Neuron (in vitro differentiated cells): Measurements from ENCODE around the gene SLC35E3.
"Not testable (repeated sequence)": the region's sequence is repeated elsewhere in the genome, so short reads cannot be mapped to it uniquely, and the experiment has no call there.

Source experiments
- H2AFZ ChIP-seq: one replicate; pipeline ENCODE4 v1.6.1; 2013; ENCODE audit warnings: low read depth, mild to moderate bottlenecking, inconsistent platforms, low read length, moderate library complexity
- H3K27me3 ChIP-seq: one replicate; pipeline ENCODE4 v1.6.1; 2013; ENCODE audit warnings: low read length; ENCODE audit not compliant: insufficient read depth
- H3K36me3 ChIP-seq: one replicate; pipeline ENCODE4 v1.6.1; 2013; ENCODE audit warnings: low read length; ENCODE audit not compliant: insufficient read depth
- H3K4me1 ChIP-seq: one replicate; pipeline ENCODE4 v1.6.1; 2013; ENCODE audit warnings: low read length; ENCODE audit not compliant: insufficient read depth
- H3K4me3 ChIP-seq: 2 replicates; pipeline ENCODE4 v1.5.1; 2013; ENCODE audit warnings: mild to moderate bottlenecking, low read length, moderate library complexity
- H3K9me3 ChIP-seq: one replicate; pipeline ENCODE4 v1.6.1; 2013; ENCODE audit warnings: low read length

The SLC35E3 gene

DNA sequence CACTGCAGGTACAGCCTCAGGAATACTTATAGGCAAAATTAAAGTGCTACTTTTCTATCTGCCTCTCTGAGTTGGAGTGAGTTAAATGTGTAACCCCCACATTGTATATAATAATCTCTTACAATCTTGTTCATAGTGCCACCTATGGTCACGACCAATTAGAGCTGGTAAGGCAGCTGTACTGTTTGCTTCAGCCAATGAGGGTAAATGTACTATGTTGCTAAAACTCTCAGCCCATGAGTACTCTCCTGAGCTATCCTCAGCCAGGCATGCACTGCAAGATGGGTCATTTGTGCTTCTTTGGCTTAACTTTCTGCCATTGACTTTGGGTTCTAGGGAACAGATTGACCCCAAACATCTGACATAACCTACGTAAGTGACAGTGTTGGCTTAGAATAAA lies 47.0 kb downstream of the SLC35E3 start:
- Histone ChIP-seq H3K36me3 (no peaks in the 10 kb centered on the region), H3K27me3 (no peaks in the 10 kb centered on the region), H2AFZ (no peak overlapping the region), H3K9me3 (no peaks in the 10 kb centered on the region), H3K4me1 (no peaks in the 10 kb centered on the region), H3K4me3 (no peak overlapping the region)

DNA sequence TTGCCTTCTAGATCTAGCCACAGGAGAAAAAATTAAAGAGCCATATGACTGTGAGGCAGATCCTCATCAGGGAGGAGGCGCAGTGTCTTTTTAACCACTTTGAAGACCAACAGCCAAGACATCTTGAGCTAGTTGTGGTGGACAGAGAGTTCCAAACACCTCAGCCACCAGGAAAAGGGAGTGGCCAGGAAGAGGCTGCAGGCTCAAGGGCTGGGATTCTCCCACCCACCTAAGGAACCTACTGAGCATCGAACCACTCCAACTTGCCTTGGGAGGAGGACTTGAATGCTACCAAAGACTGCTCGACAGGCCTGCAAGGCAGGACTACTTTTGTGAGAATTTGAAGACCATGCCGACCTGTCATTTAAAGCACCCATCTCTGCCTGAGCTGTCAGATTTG lies 47.5 kb downstream of the SLC35E3 start:
- no peaks in the 10 kb centered on the region for H3K36me3 ChIP-seq
- no peak overlapping the region for H3K4me3 ChIP-seq
- no peaks in the 10 kb centered on the region for H3K27me3 ChIP-seq
- H3K9me3 ChIP-seq = no peaks in the 10 kb centered on the region
- no peak overlapping the region for H2AFZ ChIP-seq
- H3K4me1 ChIP-seq = no peaks in the 10 kb centered on the region

DNA sequence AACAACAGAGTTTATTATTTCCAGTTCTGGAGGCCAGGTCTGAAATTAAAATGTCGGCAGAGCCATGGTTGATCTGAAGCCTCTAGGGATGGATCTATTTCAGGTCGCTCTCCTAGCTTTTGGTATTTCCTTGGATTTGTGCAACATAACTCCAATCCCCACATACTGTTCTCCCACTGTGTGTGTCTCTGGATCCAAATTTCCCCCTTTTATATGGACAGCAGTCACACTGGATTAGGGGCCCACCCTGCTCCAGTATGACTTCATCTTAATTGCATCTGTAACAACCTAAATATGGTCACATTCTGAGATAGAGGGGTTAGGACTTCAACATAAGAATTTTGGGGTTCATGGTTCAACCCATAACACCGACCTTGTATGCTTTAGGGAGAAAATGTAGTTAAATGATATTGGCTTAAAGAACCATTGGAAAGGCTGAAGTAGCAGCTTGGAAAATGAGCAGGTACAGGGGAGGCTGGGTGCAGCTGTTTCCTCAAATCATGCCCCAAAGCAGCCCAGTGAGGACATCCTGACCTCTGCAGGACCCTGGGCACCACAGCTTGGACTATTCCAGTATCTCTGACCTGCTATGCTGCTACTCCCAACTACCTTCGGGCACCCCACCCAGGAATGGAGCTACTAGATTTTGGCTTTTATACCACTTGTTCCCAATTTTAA lies 48.1 kb downstream of the SLC35E3 start:
- no peaks in the 10 kb centered on the region for H3K27me3 ChIP-seq
- no peaks in the 10 kb centered on the region for H3K9me3 ChIP-seq
- H3K4me3 ChIP-seq = no peak overlapping the region
- H3K4me1 ChIP-seq = no peaks in the 10 kb centered on the region
- H2AFZ ChIP-seq = no peak overlapping the region
- no peaks in the 10 kb centered on the region for H3K36me3 ChIP-seq

DNA sequence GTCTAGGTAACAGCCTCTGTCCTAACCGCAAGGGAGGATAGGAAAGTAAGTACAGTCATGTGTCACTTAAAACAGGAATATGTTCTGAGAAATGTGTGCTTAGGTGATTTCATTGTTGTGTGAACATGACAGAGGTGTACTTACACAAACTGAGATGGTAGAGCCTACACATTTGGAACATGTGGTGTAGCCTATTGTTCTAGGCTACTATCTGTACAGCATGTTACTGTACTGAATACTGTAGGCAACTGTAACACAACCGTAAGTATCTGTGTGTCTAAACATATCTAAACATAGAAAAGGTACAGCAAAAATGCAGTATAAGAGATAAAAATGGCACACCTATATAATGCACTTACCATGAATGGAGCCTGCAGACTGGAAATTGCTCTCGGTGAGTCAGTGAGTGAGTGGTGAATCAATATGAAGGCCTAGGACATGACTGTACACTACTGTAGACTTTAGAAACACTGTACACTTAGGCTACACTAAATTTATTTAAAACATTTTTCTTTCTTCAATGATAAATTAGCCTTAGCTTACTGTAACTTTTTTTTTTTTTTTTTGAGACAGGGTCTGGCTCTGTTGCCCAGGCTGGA lies 48.8 kb downstream of the SLC35E3 start:
- Histone ChIP-seq H3K27me3 (no peaks in the 10 kb centered on the region), H2AFZ (no peak overlapping the region), H3K4me3 (no peak overlapping the region), H3K36me3 (no peaks in the 10 kb centered on the region), H3K9me3 (no peaks in the 10 kb centered on the region), H3K4me1 (no peaks in the 10 kb centered on the region)

DNA sequence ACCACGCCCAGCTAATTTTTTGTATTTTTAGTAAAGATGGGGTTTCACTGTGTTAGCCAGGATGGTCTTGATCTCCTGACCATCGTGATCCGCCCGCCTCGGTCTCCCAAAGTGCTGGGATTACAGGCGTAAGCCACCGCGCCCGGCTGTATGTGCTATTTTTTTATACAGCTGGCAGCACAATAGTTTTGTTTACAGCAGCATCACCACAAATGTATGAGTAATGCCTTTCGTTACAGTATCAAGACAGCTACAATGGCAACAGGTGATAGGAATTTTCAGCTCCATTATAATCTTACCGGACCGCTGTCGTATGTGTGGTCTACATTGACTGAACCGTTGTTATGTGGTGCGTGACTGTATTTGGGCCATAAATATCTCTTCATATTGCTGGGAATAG lies 50.4 kb downstream of the SLC35E3 start:
- Histone ChIP-seq H3K4me3 (no peak overlapping the region), H3K27me3 (no peaks in the 10 kb centered on the region), H3K4me1 (no peaks in the 10 kb centered on the region), H2AFZ (no peak overlapping the region), H3K9me3 (no peaks in the 10 kb centered on the region), H3K36me3 (no peaks in the 10 kb centered on the region)

DNA sequence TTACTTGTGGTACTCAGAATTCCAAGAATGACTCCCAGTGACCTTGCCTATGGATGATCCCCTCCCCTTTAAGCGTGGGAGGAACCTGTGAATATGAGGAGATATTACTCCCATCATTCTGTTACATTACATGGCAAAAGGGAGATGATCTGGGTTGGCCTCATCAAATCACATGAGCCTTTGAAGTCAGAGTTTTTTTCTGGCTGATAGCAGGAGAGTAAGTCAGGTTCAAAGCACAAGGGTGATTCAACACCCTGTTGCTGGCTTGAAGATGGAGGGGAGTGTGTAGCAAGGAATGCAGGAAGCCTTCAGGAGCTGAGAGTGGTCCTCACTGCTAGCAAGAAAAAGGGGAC lies 52.9 kb downstream of the SLC35E3 start:
- H3K4me3 ChIP-seq = no peak overlapping the region
- no peaks in the 10 kb centered on the region for H3K9me3 ChIP-seq
- H3K36me3 ChIP-seq = no peaks in the 10 kb centered on the region
- H3K27me3 ChIP-seq = no peaks in the 10 kb centered on the region
- no peaks in the 10 kb centered on the region for H3K4me1 ChIP-seq
- H2AFZ ChIP-seq = no peak overlapping the region

DNA sequence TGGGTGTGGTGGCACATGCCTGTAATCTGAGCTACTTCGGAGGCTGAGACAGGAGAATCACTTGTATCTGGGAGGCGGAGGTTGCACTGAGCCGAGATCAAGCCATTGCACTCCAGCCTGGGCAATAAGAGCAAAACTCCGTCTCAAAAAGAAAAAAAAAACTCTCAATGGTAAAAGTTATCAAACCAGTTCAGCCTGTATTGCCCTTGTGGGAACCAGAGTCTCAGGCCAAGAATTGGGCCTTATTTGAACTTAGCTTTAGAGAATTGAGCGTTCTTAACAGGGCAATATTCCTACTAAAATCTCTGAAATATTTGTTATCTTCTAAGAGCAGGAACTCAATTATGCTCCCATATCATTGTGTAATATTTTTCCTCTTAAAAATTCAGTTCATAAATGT lies 54.3 kb downstream of the SLC35E3 start:
- Histone ChIP-seq H3K27me3 (no peaks in the 10 kb centered on the region), H3K9me3 (no peaks in the 10 kb centered on the region), H2AFZ (no peak overlapping the region), H3K4me3 (no peak overlapping the region), H3K36me3 (no peaks in the 10 kb centered on the region), H3K4me1 (no peaks in the 10 kb centered on the region)

DNA sequence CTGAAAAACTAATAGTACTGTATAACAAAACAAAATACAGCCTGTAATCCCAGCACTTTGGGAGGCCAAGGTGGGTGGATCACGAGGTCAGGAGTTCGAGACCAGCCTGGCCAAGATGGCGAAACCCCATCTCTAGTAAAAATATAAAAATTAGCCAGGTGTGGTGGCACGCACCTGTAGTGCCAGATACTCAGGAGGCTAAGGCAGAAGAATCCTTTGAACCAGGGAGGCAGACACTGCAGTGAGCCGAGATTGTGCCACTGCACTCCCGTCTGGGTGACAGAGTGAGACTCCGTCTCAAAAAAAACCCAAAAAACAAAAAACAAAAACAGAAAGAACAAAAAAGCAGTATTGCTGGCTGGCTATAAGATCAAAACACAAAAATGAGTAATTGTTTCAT lies 55.1 kb downstream of the SLC35E3 start:
- H3K36me3 ChIP-seq, H3K9me3 ChIP-seq, H2AFZ ChIP-seq, H3K4me3 ChIP-seq, H3K27me3 ChIP-seq, H3K4me1 ChIP-seq: not testable (repeated sequence)

DNA sequence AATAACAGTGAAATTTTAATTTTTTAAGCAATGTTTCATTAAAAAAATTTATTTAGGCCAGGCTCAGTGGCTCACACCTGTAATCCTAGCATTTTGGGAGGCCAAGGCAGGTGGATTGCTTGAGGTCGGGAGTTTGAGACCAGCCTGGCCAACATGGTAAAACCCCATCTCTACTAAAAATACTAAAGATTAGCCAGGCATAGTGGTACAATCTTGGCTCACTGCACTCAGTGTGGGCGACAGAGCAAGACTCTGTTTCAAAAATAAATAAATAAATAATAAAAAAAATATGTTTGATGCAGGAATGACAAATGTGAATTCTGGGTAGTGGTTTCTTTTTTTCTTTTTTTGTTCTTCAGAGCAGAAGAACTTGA lies 56.4 kb downstream of the SLC35E3 start:
- not testable (repeated sequence) for H3K9me3 ChIP-seq, H3K27me3 ChIP-seq, H3K4me3 ChIP-seq, H3K4me1 ChIP-seq, H2AFZ ChIP-seq, H3K36me3 ChIP-seq

DNA sequence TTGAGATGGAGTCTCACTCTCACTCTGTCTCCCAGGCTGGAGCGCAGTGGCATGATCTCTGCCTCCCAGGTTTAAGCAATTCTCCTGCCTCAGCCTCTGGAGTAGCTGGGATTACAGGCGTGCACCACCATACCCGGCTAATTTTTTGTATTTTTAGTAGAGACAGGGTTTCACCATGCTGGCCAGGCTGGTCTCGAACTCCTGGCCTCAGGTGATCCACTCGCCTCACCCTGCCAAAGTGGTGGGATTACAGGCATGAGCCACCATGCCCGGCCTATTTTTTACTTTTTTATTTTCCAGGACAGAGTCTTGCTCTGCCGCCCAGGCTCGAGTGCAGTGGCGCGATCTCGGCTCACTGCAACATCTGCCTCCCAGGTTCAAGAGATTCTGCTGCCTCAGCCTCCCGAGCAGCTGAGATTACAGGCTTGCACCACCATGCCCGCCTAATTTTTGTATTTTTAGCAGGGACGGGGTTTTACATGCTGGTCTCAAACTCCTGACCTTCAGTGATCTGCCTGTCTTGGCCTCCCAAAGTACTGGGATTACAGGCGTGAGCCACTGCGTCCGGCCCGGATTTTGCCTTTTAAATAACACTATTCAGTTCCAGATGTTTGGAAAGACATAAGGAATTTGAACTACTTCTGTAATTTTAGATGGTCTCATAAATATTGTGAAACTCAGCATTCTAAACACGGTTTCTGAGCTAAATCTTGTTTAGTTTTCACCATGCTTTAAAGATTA lies 57.1 kb downstream of the SLC35E3 start:
- H2AFZ ChIP-seq, H3K36me3 ChIP-seq, H3K27me3 ChIP-seq, H3K4me1 ChIP-seq, H3K4me3 ChIP-seq, H3K9me3 ChIP-seq: not testable (repeated sequence)

DNA sequence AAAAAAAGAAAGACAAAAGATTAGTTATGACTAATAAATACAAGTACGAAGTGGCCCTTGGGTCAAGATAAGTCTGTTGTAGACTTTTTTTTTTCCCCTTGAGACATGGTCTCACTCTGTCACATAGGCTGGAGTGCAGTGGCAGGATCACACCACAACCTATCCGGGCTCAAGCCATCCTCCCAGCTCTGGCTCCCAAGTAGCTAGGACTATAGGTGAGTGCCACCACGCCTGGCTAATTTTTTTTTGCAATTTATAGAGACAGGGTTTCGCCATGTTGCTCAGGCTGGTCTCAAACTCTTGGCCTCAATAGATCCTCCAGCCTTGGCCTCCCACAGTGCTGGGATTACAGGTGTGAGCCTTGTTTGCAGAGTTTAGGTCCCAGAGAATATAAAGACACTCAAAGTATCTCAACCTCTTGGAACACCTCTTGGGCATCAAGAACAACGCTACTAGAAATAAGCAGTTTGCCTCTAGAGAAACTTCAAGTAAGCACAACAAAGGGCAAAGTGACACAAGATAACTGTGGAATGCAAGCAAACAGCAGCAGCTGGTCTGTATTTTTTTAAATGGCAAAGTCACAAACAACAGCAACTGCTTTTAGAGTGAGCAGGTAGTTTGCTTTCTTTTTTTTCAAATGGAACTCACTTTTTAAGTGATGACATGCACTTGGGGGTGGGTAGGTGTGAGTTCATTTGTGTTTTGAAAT lies 58.1 kb downstream of the SLC35E3 start:
- Histone ChIP-seq H3K9me3 (no peaks in the 10 kb centered on the region), H3K4me1 (no peaks in the 10 kb centered on the region), H3K4me3 (no peak overlapping the region), H3K36me3 (no peaks in the 10 kb centered on the region), H3K27me3 (no peaks in the 10 kb centered on the region), H2AFZ (no peak overlapping the region)

DNA sequence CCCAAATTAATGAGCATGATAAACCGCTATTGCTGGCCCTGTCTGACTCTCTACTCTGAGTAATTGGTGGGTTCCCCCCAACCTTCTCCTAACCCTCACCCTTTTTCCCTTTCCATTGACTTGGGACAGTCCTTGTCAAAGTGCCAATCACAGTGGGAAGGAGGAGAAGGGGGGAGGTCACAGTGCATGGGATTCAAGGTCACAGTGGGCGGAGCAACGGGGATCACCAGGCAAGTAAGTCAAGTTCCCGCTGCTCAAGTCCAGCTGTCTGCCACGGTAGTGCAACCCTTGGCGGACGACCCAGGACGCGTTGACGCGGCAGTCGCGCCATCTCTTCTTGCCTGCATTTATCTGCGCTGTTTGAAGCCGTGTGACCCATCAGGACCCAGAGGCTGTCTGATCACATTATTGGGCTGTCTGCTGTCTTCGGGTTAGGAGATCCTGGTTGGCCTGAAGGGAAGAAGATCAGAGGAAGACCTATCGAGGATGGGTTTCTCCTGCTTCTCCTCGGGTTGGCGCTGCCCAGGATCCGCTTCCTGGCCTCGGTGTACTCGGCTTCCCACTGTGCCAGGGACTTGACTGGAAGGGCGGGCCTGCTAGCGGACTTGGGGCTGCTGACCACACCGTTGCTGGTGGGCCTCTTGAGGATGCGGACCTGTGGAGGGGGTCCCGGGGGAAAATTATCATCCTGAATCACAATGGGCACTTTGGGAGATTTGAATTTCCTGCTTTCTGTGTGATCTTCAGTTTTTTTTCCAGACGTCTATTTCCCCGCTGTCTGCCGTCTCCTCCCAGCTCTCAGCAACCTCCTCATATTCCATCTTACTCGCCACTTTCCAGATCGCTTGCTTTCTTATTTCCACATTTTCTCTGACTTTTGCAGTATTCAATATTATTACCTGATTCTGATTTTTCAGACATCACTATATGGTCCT lies 58.9 kb downstream of the SLC35E3 start:
- Histone ChIP-seq H3K9me3 (no peaks in the 10 kb centered on the region), H3K27me3 (no peaks in the 10 kb centered on the region), H3K4me3 (no peak overlapping the region), H2AFZ (no peak overlapping the region), H3K4me1 (no peaks in the 10 kb centered on the region), H3K36me3 (peaks cover 4% of the 10 kb centered on the region)
